ENCODE data around the gene MCRIP2.

The MCRIP2 gene

DNA sequence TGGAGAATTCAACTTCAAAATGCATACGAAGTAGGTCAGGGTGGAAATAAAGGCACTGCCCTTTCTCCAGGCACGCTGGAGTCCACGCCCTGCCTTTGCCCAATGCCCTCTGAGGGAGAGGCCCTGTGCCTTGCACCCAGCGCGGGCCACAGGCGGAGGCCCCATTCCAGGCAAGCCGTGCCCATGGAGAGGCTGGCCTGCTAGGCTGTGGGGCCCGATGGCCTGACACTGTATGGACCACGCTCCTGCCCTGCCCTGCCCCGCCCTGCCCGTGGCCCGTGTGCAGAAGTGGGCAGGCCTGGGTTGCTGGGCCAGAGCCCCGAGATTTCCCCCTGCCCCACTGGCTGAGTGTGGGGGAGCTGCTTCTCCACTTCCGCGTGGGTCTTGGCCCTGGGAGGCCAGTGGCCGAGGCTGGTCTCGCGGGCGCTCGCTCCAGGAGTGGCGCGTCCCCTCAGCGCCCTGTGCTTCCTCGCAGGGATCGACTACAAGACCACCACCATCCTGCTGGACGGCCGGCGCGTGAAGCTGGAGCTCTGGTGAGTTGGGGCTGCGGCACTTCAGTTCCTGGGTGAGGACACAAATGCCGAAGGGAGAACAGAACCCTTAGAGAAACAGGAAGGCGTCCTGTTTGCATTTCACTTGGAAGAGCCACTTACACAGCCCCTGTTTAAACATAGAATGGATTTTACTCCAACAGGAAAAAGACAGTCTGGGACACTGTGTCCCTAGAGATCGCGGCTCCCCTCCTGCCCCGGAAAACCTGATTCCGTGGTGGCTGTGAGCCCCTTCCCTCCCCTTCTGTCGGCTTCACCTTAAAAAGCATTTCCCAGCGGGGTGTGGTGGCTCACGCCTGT, 24.7 kb upstream of the MCRIP2 start:
- DNase-seq (ENCODE audit: low read depth), result no peak

DNA sequence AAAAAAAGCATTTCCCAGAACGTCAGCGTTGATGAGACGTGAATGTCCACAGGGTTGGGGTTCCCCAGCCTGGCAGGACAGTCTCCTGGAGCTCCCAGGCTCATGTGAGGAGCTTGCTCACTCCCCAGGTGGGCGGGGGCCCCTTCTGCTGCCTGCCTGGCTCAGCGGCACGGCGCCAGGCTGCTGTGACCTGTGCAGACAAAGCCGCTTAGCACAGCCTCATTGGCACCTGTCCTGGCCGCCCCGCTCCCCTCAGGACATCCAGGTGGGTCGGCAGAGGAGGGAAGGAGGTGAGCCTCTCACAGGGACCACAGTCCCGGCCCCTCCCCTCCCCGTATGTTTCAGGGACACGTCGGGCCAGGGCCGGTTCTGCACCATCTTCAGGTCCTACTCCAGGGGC, 23.8 kb upstream of the MCRIP2 start:
- no peak for DNase-seq (ENCODE audit: low read depth)

DNA sequence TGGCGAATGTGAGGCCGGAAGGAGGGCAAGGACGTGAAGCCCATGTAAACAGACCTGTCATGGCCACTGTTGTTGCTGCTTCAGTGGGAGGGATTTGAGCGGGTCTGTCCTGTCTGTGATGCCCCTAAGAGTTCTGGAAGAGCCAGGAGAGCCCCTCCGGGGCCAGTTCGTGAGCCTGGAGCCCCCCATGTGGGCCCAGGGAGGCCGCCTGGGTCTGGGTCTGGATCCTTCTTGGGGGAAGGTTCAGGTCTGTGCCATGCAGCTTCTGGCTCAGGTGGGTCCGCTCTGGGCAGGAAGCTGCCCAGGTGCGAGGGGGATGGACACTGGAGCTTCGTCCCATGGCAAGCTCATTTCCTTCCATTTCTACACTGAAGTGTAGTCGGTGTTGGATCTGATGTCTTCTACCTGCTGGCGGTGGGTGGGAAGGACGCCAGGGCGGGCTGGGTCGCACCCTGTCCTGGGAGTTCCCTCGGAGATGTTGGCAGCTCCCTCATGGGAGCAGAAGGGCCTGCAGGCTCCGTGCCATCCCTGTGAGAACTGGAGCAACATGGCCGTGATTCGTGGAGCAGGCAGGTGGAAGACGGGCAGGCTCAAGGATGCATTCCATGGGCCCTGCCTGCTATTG, 22.0 kb upstream of the MCRIP2 start:
- no peak for DNase-seq (ENCODE audit: low read depth)

DNA sequence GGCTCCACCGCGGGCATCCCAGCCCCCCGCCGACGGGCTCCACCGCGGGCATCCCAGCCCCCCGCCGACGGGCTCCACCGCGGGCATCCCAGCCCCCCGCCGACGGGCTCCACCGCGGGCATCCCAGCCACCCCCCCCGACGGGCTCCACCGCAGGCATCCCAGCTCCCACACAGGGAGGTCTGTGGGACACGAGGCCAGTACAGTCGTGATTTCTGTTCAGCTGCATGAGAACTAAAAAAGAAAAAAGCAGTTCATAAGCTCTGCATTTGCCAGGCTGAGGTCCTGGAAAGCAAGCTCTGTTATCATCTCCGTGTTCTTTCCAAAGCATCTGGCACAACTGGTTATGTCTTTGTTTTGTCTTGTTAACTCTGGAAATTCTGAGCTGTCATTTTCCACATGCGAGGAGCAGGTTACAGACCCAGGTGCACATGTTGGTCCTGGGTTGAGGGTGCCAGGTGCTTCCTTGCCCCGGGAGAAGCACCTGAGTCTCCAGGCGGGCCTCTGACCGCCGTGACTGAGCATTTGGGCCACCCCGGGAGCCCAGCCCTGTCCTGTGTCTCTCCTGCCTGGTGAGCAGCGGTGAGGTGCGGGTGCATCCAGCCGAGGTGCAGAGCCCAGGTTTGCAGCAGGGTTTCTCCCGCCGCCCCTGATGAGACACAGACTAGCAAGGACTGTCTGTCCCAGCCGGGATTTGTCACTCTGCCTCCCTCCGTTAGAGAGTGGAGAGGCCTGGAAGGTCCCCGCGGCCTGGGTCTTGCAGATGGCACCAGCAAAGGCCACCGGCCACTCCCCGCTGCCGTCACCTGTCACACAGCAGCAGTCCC, 20.7 kb upstream of the MCRIP2 start:
- DNase-seq (ENCODE audit: low read depth), result no peak

DNA sequence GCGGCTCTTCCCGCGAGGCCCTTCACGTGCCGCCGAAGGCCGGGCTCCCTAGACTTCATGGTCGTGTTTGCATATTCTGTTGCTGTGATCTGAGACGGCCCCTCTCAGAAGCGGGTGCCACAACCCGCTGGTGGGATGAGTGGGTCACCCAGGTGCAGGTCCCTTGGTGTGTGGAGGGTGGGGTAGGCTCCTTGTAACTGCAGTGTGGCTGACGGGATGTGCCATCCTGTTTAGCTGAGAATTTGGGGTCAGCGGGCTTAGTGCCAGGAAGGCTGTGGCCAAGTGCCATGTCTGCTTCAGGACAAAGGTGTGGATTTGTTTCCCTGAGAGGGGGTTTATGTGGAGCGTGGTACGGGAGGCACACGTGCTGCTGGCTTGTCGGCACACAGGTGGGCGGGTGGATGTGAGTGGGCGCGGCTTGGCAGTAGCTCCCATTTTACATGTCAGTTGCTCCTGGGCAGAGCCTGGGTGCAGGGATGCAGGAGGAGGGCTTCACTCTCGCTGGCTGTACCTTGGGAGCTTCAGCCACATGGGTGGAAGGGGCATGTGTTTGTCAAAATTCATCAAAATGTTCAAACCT, 20.0 kb upstream of the MCRIP2 start:
- DNase-seq (ENCODE audit: low read depth), result no peak

DNA sequence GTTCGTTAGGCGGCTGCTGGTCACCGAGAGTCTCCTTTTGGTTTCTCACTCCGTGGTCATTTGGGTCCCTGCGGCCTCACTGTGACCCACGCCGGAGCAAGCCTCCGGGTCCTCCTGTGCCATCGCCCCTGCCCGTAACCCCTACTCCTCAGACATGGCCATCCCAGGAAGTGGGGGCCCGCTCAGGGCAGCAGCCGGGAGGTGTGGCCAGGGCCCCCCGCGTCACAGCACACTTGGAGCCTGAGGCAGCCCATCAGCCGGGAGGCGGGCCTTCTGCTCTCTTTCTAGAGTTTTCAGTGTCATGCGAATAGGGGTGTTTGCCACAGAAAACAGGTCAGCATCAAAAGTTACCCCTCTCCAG, 18.7 kb upstream of the MCRIP2 start:
- no peak for DNase-seq (ENCODE audit: low read depth)

DNA sequence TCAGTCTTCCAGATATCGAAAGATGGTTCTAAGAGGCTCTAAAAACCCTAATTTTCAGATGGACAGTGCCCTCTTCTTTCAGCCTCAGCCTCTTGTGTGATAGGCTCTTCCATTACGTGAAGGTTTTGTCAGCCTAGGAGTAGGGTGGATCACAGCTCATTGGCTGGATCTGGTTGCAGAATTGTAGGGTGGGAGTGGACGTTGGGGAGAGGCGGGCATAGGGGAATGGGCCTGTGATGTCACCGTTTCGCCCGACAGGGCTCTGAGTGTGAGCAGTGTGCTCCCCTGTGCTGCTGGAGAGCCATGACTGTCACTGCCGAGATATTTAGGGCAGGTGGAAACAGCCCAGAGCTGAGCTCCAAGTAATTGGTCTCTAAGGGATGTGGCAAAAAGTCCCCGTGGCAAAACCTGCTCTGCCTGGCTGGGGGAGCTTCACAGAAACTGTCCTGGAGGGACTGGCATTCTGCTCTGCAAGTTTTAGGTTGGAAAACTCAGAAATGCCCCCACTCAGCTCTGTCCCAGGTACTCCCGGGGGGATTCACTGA, 17.0 kb upstream of the MCRIP2 start:
- DNase-seq (ENCODE audit: low read depth), result no peak

DNA sequence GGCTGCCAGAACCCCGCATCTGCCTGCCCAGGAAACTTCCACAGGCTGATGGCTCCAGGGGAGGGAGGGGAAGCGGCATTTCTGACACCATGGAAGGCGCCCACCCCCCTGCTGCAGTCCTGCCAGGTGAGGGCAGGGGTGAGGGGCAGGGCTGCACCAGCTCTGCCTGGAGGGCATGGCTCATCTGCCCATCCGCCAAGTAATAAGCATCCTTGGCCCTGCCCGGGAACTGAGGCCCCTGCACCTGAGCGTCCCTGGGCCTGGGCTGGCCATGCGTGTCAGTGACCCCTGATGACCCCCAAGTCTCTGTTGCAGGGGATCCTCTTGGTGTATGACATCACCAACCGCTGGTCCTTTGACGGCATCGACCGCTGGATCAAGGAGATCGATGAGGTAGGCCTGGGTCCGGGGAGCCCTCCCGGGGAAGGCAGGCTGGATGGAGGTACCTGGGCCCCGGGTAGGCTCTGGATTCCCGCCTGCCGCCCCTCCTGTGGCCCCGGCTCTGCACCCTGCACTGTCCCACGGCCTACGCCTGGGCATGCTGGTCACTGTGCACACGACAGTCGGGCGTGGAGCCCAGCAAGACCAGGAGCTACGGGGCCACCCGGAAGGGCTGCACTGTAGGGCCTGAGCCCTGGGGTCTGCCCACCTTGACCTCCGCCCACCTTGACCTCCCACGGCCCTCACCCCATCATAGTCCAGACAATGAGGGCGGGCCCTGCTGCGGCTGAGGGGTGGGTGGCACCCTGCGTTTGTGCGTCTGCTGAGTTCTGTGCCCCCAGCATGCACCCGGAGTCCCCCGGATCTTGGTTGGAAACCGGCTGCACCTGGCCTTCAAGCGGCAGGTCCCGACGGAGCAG, 16.3 kb upstream of the MCRIP2 start:
- DNase-seq (ENCODE audit: low read depth), result no peak

DNA sequence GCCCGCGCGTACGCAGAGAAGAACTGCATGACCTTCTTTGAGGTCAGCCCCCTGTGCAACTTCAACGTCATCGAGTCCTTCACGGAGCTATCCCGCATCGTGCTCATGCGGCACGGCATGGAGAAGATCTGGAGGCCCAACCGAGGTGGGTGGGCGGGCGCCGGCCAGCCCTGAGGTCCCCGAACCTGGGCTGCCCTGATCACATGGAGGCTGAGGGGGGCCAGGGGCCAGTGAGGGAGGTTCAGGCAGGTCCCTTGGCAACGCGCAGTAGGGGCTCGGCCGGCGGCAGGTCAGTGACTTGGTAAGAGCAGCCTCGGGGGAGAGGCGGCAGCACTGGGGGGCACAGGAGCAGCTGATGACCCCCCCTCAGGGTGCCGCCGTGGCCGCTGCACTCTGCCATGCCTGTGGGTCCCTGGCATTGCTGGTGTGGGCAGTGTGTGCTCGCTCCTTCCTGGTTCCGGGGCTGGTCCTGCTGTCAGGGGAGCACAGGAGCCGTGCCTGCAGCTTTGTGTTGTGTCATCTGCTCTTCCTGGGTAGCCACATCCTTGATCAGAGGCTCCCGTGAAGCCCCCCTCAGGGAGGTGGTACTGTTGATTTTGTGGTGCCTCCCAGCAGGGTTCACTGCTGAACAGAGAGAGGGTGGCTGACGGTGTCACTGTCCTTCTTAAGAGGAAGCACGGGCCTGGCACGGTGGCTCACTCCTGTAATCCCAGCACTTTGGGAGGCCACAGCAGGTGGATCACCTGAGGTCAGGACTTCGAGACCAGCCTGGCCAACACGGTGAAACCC, 15.5 kb upstream of the MCRIP2 start:
- DNase-seq (ENCODE audit: low read depth), result no peak

DNA sequence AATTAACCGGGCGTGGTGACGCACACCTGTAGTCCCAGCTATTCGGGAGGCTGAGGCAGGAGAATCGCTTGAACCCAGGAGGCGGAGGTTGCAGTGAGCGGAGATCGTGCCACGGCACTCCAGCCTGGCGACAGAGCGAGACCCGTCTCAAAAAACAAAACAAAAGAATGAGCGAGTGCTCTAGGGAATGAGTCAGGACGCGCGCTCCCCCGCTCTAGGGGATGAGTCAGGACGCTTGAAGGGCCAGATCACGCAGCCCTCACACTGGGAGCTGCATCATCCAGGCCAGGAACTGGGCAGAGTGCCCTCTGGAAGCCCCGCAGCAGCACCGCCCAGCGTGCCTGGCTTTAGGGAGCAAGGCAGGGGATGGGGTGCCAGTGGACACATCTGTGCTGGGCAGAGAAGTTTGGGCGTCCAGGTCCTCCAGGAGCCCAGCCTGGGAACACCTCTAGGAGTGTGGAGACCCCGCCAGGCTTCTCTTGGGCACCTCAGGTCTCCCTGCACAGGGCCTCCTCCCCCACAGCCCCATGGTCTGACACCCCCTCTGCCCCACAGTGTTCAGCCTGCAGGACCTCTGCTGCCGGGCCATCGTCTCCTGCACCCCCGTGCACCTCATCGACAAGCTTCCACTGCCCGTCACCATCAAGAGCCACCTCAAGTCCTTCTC, 14.7 kb upstream of the MCRIP2 start:
- no peak for DNase-seq (ENCODE audit: low read depth)

DNA sequence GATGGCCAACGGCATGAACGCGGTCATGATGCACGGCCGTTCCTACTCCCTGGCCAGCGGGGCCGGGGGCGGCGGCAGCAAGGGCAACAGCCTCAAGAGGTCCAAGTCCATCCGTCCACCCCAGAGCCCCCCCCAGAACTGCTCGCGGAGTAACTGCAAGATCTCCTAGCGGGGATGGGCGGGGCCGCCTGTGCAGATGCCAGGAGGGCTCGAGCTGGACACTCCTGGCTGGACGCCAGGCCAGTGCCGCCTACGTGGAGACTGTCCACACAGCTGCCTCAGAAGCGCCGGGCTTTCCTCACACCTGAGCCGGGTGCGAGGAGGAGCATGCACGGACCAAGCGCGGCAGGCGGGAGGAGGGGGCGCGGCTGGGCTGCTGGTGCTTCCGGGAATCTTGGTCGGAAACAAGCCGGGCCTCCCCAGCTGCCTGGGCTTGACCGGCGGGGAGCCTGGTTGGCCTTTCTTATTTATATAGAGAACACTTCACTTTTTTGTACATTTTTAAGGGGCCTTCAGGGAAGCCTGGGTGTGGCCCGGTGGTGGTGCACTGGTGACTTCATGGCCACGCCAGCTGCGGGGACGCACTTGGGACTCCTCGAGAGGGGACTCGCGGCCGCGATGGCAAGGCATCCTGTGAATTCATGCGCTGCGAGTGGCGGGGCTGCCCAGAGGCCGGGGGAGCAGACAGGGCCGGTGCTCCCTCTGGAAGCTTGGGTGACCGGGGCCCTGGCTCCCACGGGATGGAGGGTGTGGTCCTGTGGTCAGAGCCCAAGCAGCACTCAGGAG, 14.0 kb upstream of the MCRIP2 start:
- DNase-seq (ENCODE audit: low read depth), result no peak

DNA sequence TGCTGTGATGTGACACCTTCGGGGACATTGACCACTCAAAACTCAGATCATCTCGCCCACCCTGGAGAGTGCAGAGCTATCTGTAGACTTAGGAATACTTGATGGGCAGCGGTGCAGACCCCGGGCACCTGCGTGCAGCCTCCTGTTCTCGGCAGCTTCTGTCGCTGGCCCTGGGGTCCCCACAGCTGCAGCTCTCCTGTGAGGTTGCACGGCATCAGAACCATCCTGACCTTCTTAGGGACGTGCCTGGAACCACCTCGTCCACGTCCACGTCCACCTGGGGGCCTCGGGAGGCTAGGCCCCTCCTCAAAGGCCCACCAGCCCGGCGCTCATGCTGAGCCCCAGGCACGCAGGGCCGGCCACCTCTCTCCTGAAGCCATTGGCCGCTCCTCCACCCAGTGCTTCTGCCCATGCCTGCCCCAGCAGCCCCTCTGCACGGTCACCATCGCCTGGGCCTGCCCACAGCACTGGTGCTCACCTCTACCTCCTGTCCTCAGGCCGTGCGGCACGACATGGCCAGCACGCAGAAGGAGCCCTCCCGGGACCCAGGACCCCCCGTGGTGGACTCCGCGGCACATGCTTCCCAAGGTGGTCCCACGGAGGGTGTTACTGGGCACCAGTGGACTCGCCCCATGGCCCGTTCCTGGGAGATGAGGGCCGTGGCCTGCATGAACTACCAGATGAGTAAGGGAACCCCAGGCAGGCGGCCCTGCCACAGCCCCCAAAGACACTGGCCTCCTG, 13.1 kb upstream of the MCRIP2 start:
- no peak for DNase-seq (ENCODE audit: low read depth)

DNA sequence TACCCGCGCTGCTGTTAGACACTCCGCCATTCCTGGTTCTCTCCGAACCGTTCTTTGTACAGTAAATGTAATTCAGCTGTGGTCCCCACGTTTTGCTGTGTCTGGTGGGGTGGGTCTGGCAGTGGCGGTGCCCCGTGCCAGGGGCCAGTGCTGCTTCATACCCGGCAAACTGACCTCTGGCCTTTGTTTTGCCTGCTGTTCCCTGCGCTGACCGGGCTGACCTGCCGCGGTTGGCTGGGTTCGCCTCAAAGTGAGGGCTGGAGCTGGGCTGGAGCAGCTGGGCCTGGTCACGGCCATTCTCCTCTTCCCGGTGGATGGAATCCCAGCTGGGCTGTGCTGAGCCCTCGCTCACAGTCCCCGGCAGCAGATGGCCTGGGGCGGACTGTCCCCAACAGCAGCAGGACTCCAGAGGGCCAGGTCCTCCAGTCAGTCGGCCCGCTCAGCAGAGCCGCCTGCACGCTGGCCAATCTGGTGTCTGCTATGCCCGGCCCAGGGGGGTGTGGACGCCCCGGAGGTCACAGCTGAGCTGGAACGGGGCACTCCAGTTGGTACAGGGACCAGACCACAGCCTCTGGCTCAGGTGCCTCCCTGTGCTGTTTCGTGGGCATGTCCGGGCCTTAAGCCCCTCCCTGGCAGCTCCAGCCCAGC, 12.3 kb upstream of the MCRIP2 start:
- DNase-seq (ENCODE audit: low read depth), result no peak

DNA sequence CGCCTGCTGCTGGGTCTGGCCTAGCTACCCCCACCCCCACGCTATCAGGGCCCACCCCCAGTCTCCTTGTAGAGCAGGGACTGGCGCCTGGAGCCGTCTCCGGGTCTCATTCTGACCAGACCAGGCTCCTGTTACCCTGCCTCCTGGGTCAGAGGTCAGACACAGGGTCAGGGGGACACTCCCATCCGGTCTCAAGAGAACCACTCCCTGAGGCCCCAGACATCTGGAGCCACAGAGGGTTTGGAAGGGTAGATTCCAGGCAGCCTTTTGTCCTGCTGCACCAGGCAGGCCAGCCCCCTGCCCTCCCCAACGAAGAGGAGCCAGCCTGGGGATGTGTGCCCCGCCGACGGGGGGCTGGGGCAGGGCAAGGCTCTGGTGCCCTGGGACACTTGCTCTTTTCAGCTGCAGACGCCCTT, 11.8 kb upstream of the MCRIP2 start:
- DNase-seq (ENCODE audit: low read depth), result no peak

DNA sequence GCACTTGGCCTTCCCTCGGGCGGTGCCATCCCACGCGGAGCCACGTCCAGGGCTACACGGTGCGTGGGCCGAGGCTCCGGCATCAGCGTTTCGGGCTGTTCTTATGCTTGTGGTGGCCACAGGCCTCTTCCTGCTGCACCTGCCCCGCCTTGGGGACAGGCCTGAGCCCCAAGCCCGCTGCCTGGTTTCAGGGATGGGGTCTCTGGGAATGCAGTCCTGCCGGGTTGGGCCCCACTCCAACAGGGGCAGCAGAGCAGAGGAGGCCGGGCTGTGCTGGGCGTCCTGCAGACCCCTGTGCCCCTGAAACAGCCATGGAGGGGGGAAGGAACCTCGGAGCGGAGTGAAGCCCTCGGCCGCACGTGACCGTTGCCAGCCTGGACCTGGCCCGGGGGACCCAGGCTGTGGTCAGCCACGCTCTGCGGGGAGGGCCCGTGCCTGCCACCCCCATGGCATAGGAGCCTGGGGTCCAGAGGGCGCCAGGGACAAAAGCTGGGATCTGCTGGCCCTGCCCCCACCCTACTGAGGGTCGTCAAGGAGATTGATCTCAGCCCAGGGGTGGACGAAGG, 11.3 kb upstream of the MCRIP2 start:
- DNase-seq (ENCODE audit: low read depth), result no peak

DNA sequence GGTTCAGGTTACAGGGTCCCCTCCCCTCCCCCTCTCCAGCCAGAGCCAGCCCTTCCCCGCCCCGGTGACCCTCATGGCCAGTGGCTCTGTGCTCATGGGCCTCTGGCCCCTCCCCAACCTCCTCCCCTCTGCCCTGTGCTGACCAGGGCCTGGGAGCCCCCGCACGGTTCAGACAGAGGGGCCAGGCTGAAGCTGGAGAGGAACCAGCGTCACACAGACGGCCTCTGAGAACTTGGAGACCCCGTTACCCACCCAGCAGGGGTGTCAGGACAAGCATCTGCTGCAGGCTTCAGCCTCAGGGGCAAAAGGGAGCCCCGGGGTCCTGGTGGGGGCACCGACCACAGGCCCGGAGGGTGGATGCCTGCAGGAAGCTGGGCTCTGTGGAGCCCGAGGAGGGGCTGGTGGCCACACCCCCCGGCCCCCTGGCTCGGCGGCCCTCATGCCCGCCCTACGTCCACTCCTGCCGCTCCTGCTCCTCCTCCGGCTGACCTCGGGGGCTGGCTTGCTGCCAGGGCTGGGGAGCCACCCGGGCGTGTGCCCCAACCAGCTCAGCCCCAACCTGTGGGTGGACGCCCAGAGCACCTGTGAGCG, 10.7 kb upstream of the MCRIP2 start, which contains the start of gene WFIKKN1:
TSS of gene WFIKKN1 (plus strand) at position 171 of the 591 bp plus-strand sequence. CDS start at position 440, 269 bp downstream.
- no peak for DNase-seq (ENCODE audit: low read depth)

DNA sequence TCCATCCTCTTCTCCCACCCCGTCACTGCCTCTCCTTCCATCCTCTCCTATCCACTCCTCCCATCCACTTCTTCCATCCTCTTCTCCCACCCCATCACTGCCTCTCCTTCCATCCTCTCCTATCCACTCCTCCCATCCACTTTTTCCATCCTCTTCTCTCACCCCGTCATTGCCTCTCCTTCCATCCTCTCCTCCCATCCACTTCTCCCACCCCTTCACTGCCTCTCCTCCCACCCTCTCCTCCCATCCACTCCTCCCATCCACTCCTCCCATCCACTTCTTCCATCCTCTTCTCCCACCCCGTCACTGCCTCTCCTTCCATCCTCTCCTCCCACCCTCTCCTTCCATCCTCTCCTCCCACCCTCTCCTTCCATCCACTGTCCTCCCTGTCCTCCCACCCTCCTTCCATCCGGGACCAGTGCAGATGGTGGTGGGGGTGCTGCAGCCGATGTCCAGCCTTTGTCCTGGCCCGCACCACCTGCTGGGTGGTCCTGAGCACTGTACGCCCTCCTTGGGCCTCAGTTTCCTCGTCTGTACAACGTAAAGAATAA, 9.7 kb upstream of the MCRIP2 start:
- no peak for DNase-seq (ENCODE audit: low read depth)
